Measurements from ENCODE around the gene RAP1A.

DNA sequence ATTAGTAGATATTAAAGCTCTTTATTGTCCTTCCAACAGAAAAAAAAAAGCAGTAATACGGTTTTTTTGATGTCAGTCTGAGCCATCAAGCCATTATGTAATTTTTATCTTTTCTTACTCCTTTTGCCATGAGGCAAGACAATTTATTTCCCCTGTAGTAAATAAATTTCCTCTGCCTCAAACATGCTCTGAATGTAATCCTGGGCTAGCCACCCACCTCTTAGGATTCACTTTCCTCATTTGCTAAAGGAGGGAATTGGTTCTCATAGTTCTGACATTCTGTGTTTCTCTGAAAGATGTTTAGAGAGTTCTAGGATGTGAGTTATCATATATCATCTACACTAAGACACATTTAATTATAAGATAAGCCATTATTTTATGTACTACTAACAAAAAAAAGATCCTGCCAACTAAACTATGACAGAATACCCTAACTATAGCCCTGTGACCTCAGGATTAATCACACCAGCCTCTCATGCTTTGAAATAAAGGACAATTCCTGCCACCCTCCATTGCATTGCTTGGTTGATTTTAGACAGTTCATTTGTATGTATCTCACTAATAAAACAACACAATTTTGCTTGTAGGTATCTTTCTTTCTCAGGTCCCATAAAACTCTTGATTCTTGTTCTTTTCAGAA, 34.0 kb upstream of the RAP1A start:
- TF ChIP-seq CTCF (IDR thresholded peaks at IDR 0.05; ENCODE audit: low read depth, low read length, poor library complexity, severe bottlenecking) (no peak), EZH2phosphoT487 (IDR thresholded peaks at IDR 0.05; ENCODE audit: borderline replicate concordance, low read length) (no peak)

Data from DOHH2 (cell line).